IPS-20b (cell line): Measurements from ENCODE around the gene THUMPD3.

ENCODE experiments used
- H3K27ac ChIP-seq: one replicate; pipeline ENCODE4 v1.5.1; 2013; ENCODE audit warnings: low read length
- H3K27me3 ChIP-seq: 2 replicates; pipeline ENCODE4 v1.6.1; 2013; ENCODE audit warnings: mild to moderate bottlenecking, low read length, inconsistent platforms; ENCODE audit not compliant: insufficient read depth
- H3K36me3 ChIP-seq: 2 replicates; pipeline ENCODE4 v1.6.1; 2013; ENCODE audit warnings: low read depth, mild to moderate bottlenecking, inconsistent platforms, low read length, moderate library complexity; ENCODE audit not compliant: insufficient read depth
- H3K4me1 ChIP-seq: 2 replicates; pipeline ENCODE4 v1.6.1; 2013; ENCODE audit warnings: mild to moderate bottlenecking, control low read depth, inconsistent platforms, low read length, moderate library complexity; ENCODE audit not compliant: insufficient read depth
- H3K4me3 ChIP-seq: 2 replicates; pipeline ENCODE4 v1.5.1; 2013; ENCODE audit warnings: mild to moderate bottlenecking, low read length, inconsistent platforms
- H3K9ac ChIP-seq: 2 replicates; pipeline ENCODE4 v1.6.1; 2013; ENCODE audit warnings: low read depth, mild to moderate bottlenecking, inconsistent platforms, low read length, moderate library complexity
- H3K9me3 ChIP-seq: 2 replicates; pipeline ENCODE4 v1.6.1; 2013; ENCODE audit warnings: mild to moderate bottlenecking, low read depth, low read length, inconsistent platforms; ENCODE audit not compliant: insufficient read depth

THUMPD3 gene

DNA sequence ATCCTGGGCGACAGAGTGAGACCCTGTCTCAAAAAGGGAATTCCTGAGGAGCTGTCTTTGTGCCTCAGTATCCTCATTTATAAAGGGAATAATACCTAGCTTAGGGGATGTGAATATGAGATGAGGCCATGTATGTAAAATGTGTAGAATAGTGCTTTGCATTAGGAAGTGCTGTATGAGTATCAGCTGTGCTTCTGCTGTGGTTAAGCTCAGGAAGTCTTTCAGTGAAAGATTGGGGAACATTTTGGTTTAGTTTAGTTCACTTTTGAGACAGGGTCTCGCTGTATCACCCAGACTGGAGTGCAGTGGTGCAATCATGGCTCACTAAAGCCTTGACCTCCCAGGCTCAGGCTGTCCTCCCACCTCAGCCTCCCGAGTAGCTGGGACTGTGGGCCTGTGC, 10.6 kb downstream of the THUMPD3 start:
- peaks cover 96% of the 10 kb centered on the region for H3K36me3 ChIP-seq
- no peak overlapping the region for H3K9ac ChIP-seq
- H3K4me1 ChIP-seq = no peaks in the 10 kb centered on the region
- no peak overlapping the region for H3K4me3 ChIP-seq
- H3K9me3 ChIP-seq = no peaks in the 10 kb centered on the region
- no peak overlapping the region for H3K27ac ChIP-seq
- H3K27me3 ChIP-seq = no peaks in the 10 kb centered on the region

DNA sequence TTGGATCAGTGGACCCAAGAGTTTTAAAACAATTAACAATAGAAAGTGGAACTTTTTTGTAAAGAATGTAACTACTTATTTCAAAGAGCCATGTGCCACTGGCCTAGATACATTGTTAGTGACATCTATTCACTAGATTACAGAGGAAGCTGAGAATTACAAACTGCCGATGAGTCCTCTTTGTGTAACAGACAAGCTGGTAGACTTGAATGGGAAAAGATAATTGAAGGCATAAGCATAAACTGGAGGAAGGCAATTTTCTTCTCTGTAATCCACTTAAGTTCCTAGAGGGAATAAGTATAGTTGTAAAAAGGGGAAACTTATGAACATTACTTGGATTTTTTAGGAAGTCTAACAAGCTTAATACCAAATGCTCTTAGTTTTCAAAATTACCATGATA, 15.1 kb downstream of the THUMPD3 start:
- H3K36me3 ChIP-seq = peaks cover 89% of the 10 kb centered on the region
- no peak overlapping the region for H3K4me3 ChIP-seq
- H3K9ac ChIP-seq = no peak overlapping the region
- H3K9me3 ChIP-seq = no peaks in the 10 kb centered on the region
- no peaks in the 10 kb centered on the region for H3K27me3 ChIP-seq
- no peak overlapping the region for H3K27ac ChIP-seq
- no peaks in the 10 kb centered on the region for H3K4me1 ChIP-seq

DNA sequence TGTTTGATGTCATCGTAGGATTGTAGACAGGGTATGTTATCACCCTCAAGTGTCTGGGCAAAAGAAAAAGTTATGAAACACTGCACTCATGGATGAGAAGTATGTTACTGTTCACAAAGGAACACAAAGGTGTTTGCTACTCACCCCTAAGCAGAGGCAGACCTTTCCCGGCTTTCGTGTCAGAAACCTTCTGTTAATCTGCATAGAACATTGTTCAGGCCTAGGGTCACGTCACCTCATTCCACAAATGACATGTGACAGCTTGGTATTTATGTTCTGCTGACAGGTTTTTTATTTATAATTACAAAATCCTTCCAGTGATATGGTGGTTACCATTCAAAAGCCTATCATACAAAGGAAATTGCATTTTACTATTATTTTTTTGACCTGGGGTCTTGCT, 16.5 kb downstream of the THUMPD3 start:
- H3K9ac ChIP-seq = no peak overlapping the region
- H3K36me3 ChIP-seq = peaks cover 90% of the 10 kb centered on the region

DNA sequence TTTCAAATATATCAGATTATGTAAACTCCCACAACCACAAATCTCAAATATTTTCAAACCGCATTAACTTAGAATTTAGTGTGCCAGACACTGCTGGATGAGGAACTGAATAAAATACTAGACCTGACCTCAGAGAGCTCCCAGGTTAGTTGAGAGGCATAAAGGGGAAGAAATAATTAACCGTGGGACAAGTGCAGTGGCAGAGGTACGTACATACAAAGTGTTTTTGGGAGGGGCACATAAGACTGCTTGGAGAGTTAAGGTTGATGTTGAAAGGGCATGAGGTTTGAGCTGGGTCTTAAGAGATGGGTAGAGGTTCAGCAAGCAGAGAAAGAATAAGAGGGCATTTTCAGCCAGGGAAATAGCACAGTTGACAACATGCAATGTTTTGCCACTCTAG, 17.2 kb downstream of the THUMPD3 start:
- Histone ChIP-seq H3K9me3 (no peaks in the 10 kb centered on the region), H3K4me3 (no peak overlapping the region), H3K4me1 (no peaks in the 10 kb centered on the region), H3K27ac (no peak overlapping the region), H3K27me3 (no peaks in the 10 kb centered on the region), H3K9ac (no peak overlapping the region), H3K36me3 (peaks cover 90% of the 10 kb centered on the region)

More for the DNA sequence above, 16.5 kb downstream of the THUMPD3 start:
- Histone ChIP-seq H3K4me1 (no peaks in the 10 kb centered on the region), H3K27me3 (no peaks in the 10 kb centered on the region), H3K9me3 (no peaks in the 10 kb centered on the region), H3K4me3 (no peak overlapping the region), H3K27ac (no peak overlapping the region)

DNA sequence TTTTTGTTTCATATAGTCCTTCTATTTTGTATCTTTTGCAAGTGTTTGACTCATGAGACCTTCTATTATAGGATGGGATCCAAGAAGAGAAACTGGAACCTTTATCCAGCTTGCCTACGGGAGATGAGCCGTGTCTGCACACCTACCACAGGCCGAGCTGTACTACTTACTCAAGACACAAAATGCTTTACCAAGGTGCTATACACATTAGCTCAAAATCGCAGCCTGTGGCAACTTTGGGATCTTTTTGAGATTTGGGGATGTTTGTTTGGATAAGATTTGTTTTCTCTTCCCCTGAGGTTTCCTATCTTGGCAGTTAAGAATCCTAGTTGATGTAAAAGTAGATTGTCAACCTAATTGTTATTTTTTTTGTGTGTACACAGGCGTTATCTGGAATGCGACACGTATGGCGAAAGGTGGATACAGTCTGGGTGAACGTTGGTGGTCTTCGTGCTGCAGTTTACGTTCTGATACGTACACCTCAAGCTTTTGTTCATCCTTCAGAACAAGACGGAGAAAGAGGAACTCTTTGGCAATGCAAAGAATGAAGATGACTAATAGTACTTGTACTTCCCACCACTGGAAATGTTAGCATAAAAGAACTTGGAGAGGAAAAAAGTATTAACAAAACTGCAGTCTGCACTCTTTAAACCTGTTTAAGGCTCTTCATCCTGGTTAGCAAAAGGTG, 21.4 kb downstream of the THUMPD3 start:
- Histone ChIP-seq H3K27me3 (no peaks in the 10 kb centered on the region), H3K9ac (no peak overlapping the region), H3K4me1 (no peaks in the 10 kb centered on the region), H3K36me3 (peaks cover 90% of the 10 kb centered on the region), H3K9me3 (no peaks in the 10 kb centered on the region), H3K27ac (no peak overlapping the region), H3K4me3 (no peak overlapping the region)

DNA sequence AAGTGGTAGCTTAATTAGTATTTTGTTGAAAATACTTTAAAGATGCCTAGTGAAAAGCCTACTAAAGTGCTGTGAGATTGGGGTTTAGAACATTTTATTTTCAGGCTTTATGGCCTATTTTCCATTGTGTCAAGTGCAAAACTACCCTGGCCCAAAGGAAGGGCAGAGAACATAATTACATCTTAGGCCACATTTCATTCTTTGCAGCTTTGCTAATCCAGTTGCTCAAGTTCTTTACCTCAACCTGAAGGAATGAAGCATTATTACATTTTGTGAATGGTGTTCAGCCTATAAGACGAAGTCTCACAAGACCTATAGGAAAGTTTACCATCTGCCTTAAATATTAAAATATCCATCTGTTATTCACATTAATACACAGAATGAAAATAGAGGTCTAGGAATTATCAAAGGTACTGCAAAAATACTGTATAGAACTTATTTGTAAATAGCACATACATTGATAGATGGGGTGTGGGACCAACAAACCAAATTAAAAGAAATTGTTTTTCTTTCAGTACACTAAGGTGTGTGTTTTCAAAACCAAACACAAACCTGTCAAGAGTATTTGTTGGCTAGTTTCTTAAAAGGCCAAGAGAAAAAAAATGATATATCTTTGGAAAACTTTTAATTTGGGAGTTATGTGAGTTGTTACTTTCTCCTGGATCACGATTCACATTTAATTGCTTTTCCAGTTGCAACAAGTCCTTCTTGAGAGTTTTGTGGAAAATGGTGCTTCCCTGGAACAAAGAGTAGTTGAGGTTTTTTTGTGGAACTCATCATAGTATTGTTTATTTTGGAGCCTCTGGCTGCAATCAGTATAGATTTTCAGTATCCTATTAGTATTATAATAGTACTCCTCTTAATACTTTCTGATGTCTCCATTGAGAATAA, 22.6 kb downstream of the THUMPD3 start:
- Histone ChIP-seq H3K9ac (no peak overlapping the region), H3K27ac (no peak overlapping the region), H3K27me3 (no peaks in the 10 kb centered on the region), H3K4me1 (no peaks in the 10 kb centered on the region), H3K4me3 (no peak overlapping the region), H3K36me3 (peaks cover 90% of the 10 kb centered on the region), H3K9me3 (no peaks in the 10 kb centered on the region)

DNA sequence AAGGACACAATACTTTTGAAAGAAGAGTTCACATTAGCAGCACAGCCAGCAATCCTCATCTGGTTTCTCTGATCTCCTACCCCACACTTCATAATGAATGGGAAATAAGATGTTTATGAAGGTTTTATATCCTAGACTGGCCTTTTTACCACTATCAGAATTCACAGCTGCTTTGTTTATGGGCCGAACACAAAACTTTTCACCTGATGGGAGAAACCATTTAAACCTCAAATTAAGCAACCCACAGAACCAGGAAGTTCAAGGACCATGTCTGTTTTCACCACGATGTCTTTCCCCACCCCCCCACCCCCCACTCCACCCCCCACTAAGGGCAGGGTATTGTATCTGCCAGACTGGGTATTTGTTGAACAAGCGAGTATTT, 23.2 kb downstream of the THUMPD3 start:
- H3K4me3 ChIP-seq = no peak overlapping the region
- no peaks in the 10 kb centered on the region for H3K4me1 ChIP-seq
- no peaks in the 10 kb centered on the region for H3K9me3 ChIP-seq
- H3K9ac ChIP-seq = no peak overlapping the region
- H3K36me3 ChIP-seq = peaks cover 90% of the 10 kb centered on the region
- H3K27me3 ChIP-seq = no peaks in the 10 kb centered on the region
- no peak overlapping the region for H3K27ac ChIP-seq

DNA sequence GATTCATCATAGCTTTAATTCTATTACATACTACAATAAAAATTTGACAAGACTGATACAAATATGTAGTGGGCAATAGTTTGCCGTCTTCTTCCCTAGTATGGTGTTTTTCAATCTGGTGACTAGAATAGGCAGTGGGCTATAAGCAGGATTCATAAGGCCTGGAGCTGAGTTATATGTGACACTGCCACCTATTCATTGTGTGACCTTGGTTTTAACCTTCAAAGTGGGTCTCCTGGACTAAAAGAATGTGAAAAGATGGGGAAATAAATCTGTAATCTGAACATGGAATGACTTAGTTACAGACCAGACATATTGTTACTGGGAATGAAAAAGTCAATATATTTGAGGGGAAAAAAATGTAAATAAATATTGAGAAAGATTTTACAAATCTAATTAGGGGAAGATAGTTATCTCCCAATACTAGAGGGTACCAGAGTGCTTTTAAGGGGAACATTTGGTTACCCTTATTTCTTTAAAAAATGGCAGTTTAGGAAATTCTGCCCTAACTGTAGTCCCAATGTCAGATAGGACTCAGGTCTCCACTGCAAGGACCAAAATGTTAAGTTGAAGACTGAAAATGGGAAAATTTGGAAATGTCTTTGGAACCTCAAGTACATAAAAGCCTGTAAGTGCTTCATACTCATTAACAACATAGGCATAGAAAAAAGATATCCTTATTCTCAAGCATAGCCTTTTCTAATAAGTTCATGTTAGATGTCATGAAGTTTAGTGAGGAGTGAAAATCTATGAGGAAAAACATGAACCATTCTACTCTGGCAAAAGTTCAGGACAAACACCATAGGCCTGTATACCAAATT, 23.9 kb downstream of the THUMPD3 start:
- H3K36me3 ChIP-seq = peaks cover 92% of the 10 kb centered on the region
- no peaks in the 10 kb centered on the region for H3K4me1 ChIP-seq
- H3K4me3 ChIP-seq = no peak overlapping the region
- H3K9me3 ChIP-seq = no peaks in the 10 kb centered on the region
- no peak overlapping the region for H3K27ac ChIP-seq
- no peak overlapping the region for H3K9ac ChIP-seq
- H3K27me3 ChIP-seq = no peaks in the 10 kb centered on the region

DNA sequence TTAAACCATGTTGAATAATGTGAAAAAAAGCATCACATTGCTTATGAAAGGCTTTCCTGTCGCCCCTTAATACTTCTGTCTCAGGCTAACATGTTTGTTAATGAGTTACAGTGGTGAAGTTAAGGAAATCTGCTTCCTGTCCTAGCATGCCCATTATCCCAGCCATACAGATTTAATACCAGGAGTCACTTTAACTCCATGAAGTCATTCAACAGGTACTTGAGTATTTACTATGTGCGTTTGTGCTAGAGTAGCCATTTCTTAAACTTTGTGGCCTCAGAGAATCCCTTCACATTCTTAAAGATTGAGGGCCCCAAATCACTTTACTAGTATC, 24.4 kb downstream of the THUMPD3 start:
- H3K4me1 ChIP-seq = no peaks in the 10 kb centered on the region
- no peaks in the 10 kb centered on the region for H3K27me3 ChIP-seq
- no peak overlapping the region for H3K4me3 ChIP-seq
- H3K9ac ChIP-seq = no peak overlapping the region
- no peaks in the 10 kb centered on the region for H3K9me3 ChIP-seq
- peaks cover 98% of the 10 kb centered on the region for H3K36me3 ChIP-seq
- H3K27ac ChIP-seq = no peak overlapping the region

DNA sequence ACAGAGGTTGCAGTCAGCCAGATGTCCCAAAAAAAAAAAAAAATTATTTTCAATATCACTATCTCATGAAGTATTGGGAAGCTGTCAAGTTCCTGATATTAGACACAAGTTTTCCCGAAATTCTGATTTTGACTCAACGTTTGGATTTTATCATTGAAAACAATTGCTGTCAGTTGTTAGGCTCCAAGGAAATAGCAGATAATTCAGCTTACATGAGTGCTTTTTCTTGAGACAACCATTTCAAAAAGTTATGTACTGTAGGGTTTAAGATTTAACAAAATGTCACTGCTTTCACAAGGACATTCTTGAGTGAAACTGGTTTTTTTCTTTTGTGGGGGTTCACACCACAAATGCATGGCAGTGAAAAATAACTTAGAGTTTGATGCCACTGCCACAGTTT, 25.3 kb downstream of the THUMPD3 start:
- no peak overlapping the region for H3K9ac ChIP-seq
- H3K27me3 ChIP-seq = no peaks in the 10 kb centered on the region
- H3K27ac ChIP-seq = no peak overlapping the region
- H3K9me3 ChIP-seq = no peaks in the 10 kb centered on the region
- peaks cover 99% of the 10 kb centered on the region for H3K36me3 ChIP-seq
- no peaks in the 10 kb centered on the region for H3K4me1 ChIP-seq
- H3K4me3 ChIP-seq = no peak overlapping the region

DNA sequence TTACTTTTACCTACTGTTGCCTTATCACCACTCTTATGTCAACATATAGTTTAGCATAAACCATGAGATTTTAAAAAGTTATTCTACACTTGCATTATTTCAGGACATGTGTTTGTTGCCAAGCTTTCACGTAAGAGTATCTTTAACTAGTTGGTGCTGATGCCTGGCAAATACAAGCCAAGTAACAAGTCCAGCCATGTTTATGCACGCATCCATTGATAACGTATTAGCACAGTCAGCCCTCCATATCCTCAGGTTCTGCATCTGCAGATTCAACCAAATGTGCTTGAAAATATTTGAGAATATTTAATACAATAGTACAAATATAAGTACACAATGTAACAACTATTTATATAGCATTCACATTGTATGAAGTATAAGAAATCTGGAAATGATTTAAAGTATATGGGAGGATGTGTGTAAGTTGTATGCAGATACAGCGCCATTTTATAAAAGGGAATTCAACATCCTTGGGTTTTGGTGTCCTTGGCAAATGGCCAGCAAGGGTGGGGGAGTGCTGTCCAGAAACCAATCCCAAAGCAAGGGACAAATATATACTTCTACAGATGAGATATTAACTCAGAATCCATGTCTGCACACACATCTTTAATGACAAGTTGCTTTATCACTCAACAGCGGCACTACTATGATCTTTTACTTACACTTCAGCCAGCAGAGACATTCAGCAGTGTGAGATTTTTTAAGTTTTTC, 25.9 kb downstream of the THUMPD3 start:
- Histone ChIP-seq H3K27me3 (no peaks in the 10 kb centered on the region), H3K4me3 (no peak overlapping the region), H3K9me3 (no peaks in the 10 kb centered on the region), H3K4me1 (no peaks in the 10 kb centered on the region), H3K27ac (no peak overlapping the region), H3K36me3 (peaks cover 99% of the 10 kb centered on the region), H3K9ac (no peak overlapping the region)
